GM19452 (cell line): Measurements from ENCODE around the gene TTI1.
"Not testable (repeated sequence)": the region's sequence is repeated elsewhere in the genome, so short reads cannot be mapped to it uniquely, and the experiment has no call there.

Experiments
- ATAC-seq: cut with Tn5 transposase; IDR thresholded peaks from one replicate; pipeline ENCODE4 v1.9.1; 2021; ENCODE audit not compliant: unreplicated experiment

The TTI1 gene

GRCh38 chr20:37970856-37971245 lies 62.4 kb downstream of the TTI1 start:
- ATAC-seq: no peak

- ATAC-seq: no peak
Measured at GRCh38 chr20:37969949-37970855, 63.1 kb downstream of the TTI1 start.

GRCh38 chr20:37968841-37969401 lies 64.3 kb downstream of the TTI1 start:
- no peak for ATAC-seq

GRCh38 chr20:37963483-37963882 lies 69.8 kb downstream of the TTI1 start:
- not testable (repeated sequence) for ATAC-seq

DNA sequence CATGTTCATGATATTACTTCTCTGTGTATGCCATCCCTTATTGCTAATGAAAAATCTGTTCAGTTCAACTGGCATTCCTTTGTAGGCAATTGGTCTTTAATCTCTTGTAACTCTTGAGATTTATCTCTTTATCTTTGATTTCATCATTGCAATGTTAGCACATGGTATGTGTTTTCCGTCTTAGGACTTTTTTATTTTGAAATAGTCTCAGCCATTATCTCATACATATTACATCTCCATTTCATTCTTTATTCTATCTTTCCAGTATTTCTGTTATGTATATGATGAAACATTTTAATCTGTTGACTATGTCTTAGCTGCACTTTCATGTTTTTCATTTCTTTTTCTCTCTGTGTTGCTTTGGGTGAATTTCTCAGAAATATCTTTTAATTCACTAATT lies 72.2 kb downstream of the TTI1 start:
- ATAC-seq: no peak

DNA sequence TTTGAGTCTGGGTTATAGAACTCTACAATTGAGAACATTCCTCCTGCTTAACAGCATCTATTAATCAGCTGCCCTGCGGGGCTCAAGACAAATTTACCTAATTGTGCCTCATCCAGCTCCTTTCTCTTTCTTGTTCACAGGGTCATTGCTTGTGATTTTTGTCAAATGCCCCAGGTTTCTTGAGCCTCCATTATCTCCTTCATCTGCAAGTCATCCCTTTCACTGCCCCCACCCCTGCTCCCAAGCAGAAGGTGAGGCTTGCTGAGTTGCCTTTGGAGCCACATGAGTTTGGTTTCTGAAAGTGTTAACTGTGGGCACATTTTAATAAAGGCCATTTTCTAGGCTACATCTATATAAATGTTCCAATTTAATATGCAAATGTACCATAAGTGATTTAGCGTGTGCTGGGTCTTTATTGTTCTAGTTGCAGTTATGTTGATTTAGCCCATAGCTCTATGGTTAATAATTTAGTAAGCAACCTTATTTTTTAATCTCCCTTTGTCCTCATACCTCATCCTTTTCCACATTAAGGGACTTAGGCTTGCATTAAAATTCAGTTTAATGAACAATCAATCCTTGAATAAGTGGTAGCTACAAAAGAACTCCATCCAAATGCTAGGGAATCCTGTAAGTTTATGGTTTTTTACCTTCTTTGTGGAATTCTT lies 74.3 kb downstream of the TTI1 start:
- ATAC-seq: no peak

DNA sequence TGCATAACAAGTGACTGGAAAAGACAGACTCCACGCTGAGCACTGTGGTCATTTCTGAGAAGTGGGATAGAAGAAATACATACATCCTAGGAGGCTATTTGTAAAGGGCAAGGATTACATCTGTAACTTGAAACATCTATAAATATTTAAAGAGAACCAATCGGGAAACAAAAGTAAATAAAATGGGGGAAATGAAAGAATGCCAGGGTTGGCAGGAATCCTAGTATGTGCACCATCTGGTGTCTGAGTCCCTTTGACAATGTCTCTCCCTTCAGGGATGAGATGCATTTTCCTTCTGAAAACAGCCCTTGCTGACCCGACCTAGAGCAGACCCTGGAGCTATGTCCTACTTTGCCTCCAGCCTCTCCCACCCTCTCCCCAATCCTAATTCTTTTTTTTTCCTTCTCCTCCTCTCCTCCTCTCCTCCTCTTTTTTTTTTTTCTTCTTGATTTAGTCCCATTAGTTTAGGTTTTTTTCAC lies 77.1 kb downstream of the TTI1 start:
- ATAC-seq: no peak

DNA sequence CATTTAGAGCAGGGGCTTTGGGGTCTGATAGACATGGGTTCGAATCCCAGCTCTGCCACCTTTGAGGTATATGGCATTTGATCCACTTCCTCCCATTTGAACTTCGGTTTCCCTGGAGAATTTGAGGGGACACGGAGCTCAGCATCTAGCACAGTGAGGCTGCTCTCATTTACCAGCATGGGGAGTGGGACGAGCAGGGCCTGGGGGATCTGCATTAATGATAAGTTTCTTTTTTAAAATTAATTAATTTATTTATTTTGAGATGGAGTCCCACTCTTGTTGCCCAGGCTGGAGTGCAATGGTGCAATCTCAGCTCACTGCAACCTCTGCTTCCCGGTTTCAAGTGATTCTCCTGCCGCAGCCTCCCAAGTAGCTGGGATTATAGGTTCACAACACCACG lies 77.7 kb downstream of the TTI1 start:
- no peak for ATAC-seq

GRCh38 chr20:37954626-37955025 lies 78.6 kb downstream of the TTI1 start:
- no peak for ATAC-seq

DNA sequence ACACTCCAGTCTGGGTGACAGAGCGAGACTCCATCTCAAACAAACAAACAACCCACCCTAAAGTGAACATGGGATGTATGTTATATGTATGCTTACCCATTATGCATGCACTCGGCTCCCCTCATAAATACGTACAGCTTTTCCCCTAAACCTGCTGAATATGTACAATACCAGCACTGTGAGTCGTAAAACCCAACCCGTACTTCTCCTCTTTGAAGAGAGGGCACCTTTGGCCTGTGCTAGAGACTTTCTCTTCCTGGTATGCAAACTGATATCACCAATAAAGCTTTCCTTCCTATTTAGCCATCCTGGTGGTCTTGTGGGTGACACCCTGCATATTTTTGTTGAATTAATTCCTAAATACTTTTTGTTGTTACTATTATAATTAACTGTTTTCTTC lies 79.1 kb downstream of the TTI1 start:
- no peak for ATAC-seq

DNA sequence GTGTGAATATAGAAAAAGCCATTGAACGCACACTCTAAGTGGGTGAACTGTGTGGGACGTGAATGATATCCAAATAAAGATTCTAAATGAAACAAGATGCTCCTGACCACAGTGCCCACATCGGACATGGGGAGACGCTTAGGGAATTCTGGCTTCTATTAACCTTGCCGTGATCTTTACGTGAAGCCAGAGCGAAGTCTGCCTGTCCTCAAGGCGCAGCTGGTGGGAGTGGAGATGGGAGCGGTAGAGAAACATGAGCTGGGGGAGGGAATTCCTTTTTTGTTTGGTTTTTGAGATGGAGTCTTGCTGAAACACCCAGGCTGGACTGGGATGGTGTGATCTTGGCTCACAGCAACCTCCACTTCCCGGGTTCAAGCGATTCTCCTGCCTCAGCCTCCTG lies 84.3 kb downstream of the TTI1 start:
- ATAC-seq: no peak

- no peak for ATAC-seq
Measured at GRCh38 chr20:37947943-37948342, 85.3 kb downstream of the TTI1 start.

DNA sequence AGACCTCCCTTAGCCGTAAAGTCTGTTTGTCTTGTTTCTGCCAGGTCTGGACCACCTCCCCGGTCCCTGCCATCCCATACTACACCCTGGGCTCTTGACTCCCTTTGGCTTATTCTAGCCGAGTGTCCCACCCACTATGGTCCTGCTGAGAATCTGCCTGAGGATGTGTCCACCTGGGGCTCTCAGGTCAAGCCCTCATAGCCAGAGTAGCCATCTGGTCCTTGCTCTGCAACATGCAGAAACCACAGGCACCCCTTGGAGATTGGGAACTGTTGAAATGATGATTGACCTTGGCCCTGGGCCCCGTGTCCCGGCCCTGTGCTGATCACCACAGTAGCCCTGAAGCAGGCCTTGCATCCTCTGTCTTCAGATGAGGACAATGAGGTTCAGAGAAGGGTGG lies 86.3 kb downstream of the TTI1 start:
- ATAC-seq: no peak

DNA sequence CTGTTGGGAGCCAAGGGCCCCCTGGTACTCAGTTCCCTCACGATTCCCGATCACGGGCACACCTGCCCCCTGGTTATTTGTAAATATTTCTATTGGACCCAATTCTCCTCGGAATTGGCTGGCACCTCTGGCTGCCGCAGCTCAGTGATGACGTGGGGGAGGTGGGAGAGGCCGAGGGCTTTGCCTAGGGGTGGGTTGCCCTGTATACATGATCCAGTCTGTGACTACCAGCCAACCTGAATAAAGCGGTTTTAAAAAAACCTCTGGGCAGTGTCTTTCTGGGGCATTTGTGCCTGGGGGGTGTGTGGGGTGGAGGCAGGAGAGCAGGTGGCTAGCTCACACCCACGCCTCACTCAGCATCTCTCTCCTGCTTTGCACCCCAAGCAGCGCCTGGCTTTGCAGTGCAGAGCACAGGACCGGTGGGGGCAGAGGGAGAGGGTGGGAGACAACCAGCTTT lies 88.1 kb downstream of the TTI1 start:
- ATAC-seq: no peak

DNA sequence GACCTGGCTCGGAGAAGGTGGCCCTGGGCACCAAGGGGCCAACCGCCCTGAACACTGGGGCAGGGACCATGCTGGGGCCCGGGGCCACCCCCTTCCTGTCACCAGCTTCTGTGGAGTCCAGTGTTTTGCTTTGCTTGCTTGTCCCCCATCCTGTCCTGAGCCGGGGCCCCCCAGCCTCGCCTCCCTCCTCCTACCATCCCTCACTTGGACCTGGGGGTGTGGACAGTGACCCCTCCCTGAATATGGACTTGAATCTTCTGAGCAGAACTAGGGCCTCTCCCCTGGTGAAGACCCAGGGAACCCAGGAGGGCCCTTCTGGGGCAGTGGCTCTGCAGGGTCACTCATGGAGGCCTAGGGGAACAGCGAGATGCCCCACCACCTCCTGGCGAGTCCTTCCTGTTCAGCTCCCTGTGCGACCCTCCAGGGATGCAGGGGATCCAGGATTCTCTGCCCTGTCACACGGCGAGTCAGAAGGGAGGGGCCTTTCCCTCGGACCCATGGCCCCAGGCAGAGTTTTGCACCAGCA lies 88.7 kb downstream of the TTI1 start:
- ATAC-seq: no peak

DNA sequence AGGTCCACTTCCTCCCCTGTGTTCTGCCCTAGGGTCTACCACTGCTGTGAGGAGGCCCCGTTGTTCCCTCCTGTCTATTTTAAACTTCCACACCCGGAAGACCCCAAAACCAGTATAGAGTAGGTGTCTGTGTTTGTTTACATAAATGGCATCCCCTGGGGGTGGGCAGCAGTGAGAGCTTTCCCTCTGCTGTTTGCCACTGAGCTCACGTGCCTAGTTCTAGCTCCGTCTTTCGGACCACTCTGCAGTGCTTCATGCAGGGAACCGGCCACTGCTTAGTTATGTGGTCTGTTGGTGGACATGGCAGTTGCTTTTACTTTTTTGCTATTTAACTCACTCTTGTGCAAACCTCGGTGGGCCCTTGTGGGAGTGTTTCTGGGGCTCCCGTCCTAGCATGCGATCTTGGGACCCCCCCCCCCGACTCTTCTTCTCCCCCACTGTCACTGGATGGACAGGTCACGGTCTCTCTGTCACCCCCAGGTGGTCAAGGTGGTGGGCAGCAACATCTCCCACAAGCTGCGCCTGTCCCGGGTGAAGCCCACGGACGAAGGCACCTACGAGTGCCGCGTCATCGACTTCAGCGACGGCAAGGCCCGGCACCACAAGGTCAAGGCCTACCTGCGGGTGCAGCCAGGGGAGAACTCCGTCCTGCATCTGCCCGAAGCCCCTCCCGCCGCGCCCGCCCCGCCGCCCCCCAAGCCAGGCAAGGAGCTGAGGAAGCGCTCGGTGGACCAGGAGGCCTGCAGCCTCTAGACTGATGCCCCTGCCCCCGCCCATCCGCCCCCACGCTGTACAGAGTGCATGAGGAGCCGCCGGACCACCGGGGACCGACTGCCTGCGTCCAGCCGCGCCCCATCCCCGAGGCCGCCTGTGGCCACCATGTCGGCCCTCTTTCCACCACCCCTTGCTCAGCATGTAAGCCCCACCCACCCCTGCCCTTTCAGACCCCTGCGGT lies 89.5 kb downstream of the TTI1 start:
- ATAC-seq: no peak

- no peak for ATAC-seq
Measured at GRCh38 chr20:37943033-37943432, 90.2 kb downstream of the TTI1 start.

DNA sequence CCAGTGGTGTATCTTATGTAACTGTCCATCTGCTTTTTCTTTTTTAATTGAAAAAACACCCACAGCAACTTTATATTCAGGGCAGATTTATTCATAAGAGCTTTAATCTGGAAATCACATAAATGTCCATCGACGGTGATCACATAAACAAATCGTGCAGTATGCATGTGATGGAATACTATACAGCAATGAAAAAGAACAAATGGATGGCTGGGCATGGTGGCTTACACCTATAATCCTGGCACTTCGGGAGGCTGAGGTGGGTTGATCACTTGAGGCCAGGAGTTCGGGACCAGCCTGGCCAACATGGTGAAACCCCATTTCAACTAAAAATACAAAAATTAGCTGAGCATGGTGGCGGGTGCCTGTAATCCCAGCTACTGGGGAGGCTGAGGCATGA lies 91.3 kb downstream of the TTI1 start:
- ATAC-seq: no peak

DNA sequence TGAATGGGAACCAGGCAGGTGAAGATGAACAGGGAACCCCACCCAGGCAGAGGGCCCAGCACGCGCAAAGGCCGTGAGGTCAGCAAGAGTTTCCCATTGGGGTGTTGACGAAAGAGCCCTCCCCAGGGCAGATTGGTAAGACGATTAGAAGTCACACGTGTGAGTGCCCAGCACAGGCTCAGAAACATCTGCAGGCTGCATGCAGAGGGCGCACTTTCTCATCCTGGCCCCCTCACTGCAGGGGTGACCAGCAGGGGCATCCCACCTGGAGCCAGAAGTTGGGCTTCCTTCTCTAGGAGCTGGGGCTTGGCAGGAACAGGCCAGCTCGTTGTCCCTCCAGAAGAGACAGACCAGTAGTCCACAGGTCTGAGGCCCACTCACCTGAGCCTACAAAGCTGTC lies 91.9 kb downstream of the TTI1 start:
- ATAC-seq: no peak

- no peak for ATAC-seq
Measured at GRCh38 chr20:37940858-37941257, 92.4 kb downstream of the TTI1 start.
